WTC11 (cell line): Measurements from ENCODE around the gene TNS3. TPM values are rescaled to one million over a fixed set of nuclear protein-coding genes. Genes with fewer than 3 reads are reported as not detected.

Experiments used
- ATAC-seq: fragments of 200-7000 bp; cut with Tn5 transposase; 2 replicates; pipeline ENCODE4 v1.10.0; 2021; ENCODE audit warnings: mild to moderate bottlenecking, moderate library complexity
- CTCF ChIA-PET: fragments of 300-600 bp; sonication (Branson Sonifier 250); formaldehyde crosslinking; loops from one replicate; lab custom pipeline; 2021; ENCODE audit warnings: antibody characterized with exemption; lab: Charles Lee
- POLR2A ChIA-PET: fragments of 350-600 bp; sonication (Branson Sonifier 250); formaldehyde crosslinking; loops from one replicate; lab custom pipeline; 2021; ENCODE audit warnings: antibody characterized with exemption; lab: Charles Lee
- DNase-seq: peaks from one replicate; pipeline ENCODE4 v3.0.0; 2021; ENCODE audit warnings: low spot score
- H3K27ac Mint-ChIP-seq: 2 replicates; pipeline ENCODE4 v1.8.0; 2021; ENCODE audit warnings: mixed read lengths
- H3K27me3 Mint-ChIP-seq: 2 replicates; pipeline ENCODE4 v1.8.0; 2021; ENCODE audit warnings: low read depth, mild to moderate bottlenecking, moderate library complexity, mixed read lengths
- H3K36me3 Mint-ChIP-seq: 2 replicates; pipeline ENCODE4 v1.8.0; 2021; ENCODE audit warnings: mixed read lengths
- H3K4me1 Mint-ChIP-seq: 2 replicates; pipeline ENCODE4 v1.8.0; 2022; ENCODE audit warnings: mixed read lengths
- H3K4me3 Mint-ChIP-seq: 2 replicates; pipeline ENCODE4 v1.8.0; 2021; ENCODE audit warnings: mild to moderate bottlenecking, moderate library complexity, mixed read lengths
- H3K9me3 Mint-ChIP-seq: 2 replicates; pipeline ENCODE4 v1.8.0; 2021; ENCODE audit warnings: mixed read lengths
- ATF3 ChIP-seq: sonication (generic); formaldehyde crosslinking; conservative IDR thresholded peaks from 2 replicates; pipeline ENCODE4 v1.8.1; 2022; ENCODE audit warnings: mild to moderate bottlenecking, missing genetic modification reagents
- CTCF ChIP-seq: fragments of 200-600 bp; IDR thresholded peaks from 2 replicates; pipeline ENCODE4 v1.8.0; 2022; ENCODE audit warnings: antibody characterized with exemption
- E2F4 ChIP-seq: sonication (generic); formaldehyde crosslinking; IDR thresholded peaks from 2 replicates; pipeline ENCODE4 v1.8.1; 2022; ENCODE audit warnings: low read depth, mild to moderate bottlenecking, moderate library complexity, missing genetic modification reagents, borderline replicate concordance
- ELF4 ChIP-seq: sonication (generic); formaldehyde crosslinking; IDR thresholded peaks from 2 replicates; pipeline ENCODE4 v1.8.1; 2022; ENCODE audit warnings: low read depth, mild to moderate bottlenecking, moderate library complexity, missing genetic modification reagents
- EMX1 ChIP-seq: fragments of 250-450 bp; sonication (Bioruptor Pico); IDR thresholded peaks from 2 replicates; pipeline ENCODE4 v1.8.0; 2021; ENCODE audit warnings: mild to moderate bottlenecking
- GABPB1 ChIP-seq: sonication (generic); formaldehyde crosslinking; IDR thresholded peaks from 2 replicates; pipeline ENCODE4 v1.8.1; 2023; ENCODE audit warnings: mild to moderate bottlenecking, missing genetic modification reagents
- KAT7 ChIP-seq: sonication (generic); formaldehyde crosslinking; IDR thresholded peaks from 2 replicates; pipeline ENCODE4 v1.8.1; 2023; ENCODE audit warnings: missing genetic modification reagents, mild to moderate bottlenecking, borderline replicate concordance
- NFYB ChIP-seq: sonication (generic); formaldehyde crosslinking; conservative IDR thresholded peaks from 2 replicates; pipeline ENCODE4 v1.8.0; 2022; ENCODE audit warnings: low read depth, missing genetic modification reagents
- NR1H2 ChIP-seq: sonication (generic); formaldehyde crosslinking; IDR thresholded peaks from 2 replicates; pipeline ENCODE4 v1.9.0; 2021; ENCODE audit warnings: mild to moderate bottlenecking, moderate library complexity, missing genetic modification reagents
- TCF7 ChIP-seq: sonication (generic); formaldehyde crosslinking; IDR thresholded peaks from 2 replicates; pipeline ENCODE4 v1.8.0; 2022; ENCODE audit warnings: mild to moderate bottlenecking, low read depth, missing genetic modification reagents, moderate library complexity
- TEAD1 ChIP-seq: sonication (generic); formaldehyde crosslinking; IDR thresholded peaks from 2 replicates; pipeline ENCODE4 v1.8.0; 2022; ENCODE audit warnings: mild to moderate bottlenecking, missing genetic modification reagents
- TEAD4 ChIP-seq: sonication (generic); formaldehyde crosslinking; IDR thresholded peaks from 2 replicates; pipeline ENCODE4 v1.8.0; 2022; ENCODE audit warnings: mild to moderate bottlenecking, missing genetic modification reagents
- TP53 ChIP-seq: sonication (generic); formaldehyde crosslinking; IDR thresholded peaks from 2 replicates; pipeline ENCODE4 v1.8.1; 2023; ENCODE audit warnings: mild to moderate bottlenecking, missing genetic modification reagents
- ZBTB21 ChIP-seq: sonication (generic); formaldehyde crosslinking; IDR thresholded peaks from 2 replicates; pipeline ENCODE4 v1.8.1; 2023; ENCODE audit warnings: mild to moderate bottlenecking, missing genetic modification reagents, borderline replicate concordance
- ZNF121 ChIP-seq: sonication (generic); formaldehyde crosslinking; IDR thresholded peaks from 2 replicates; pipeline ENCODE4 v1.8.0; 2023; ENCODE audit warnings: missing genetic modification reagents
- ZNF396 ChIP-seq: fragments of 250-450 bp; sonication (Bioruptor Pico); IDR thresholded peaks from 2 replicates; pipeline ENCODE4 v1.8.0; 2021; ENCODE audit warnings: mild to moderate bottlenecking, moderate library complexity, borderline replicate concordance
- ZNF423 ChIP-seq: fragments of 250-450 bp; sonication (Bioruptor Pico); IDR thresholded peaks from 2 replicates; pipeline ENCODE4 v2.1.2; 2022; ENCODE audit warnings: mild to moderate bottlenecking, moderate library complexity
- ZNF532 ChIP-seq: fragments of 250-450 bp; sonication (Bioruptor Pico); IDR thresholded peaks from 2 replicates; pipeline ENCODE4 v1.9.0; 2021; ENCODE audit warnings: mild to moderate bottlenecking, borderline replicate concordance
- ZNF671 ChIP-seq: fragments of 250-450 bp; sonication (Bioruptor Pico); IDR thresholded peaks from 2 replicates; pipeline ENCODE4 v1.8.0; 2021; ENCODE audit warnings: mild to moderate bottlenecking
- total RNA-seq: library from RNA; stranded (reverse); gene quantifications from 3 replicates; pipeline ENCODE4 v1.2.3, GENCODE V29; 2021

The TNS3 gene
- total RNA-seq, 1 experiment from 2014 or later: 37.7 TPM

GRCh38 chr7:47308808-47309207 is 273.1 kb downstream of the TNS3 start (continued):
- TF ChIP-seq ZNF671 (no peak), ELF4 (no peak), E2F4 (CRISPR knock-in tag) (no peak), CTCF (no peak), KAT7 (CRISPR knock-in tag) (no peak)

- Mint-ChIP-seq H3K9me3 (peaks cover 7% of the 10 kb centered on the region; the same call in 1 of the 2 replicates), H3K27me3 (no peaks in the 10 kb centered on the region), H3K36me3 (peaks cover 8% of the 10 kb centered on the region), H3K4me3 (no peak overlapping the region), H3K27ac (no peak overlapping the region), H3K4me1 (peaks cover 6% of the 10 kb centered on the region)
- DNase-seq (no peak), ATAC-seq (no peak)
- CTCF ChIA-PET: no interaction called here
- POLR2A ChIA-PET: no interaction called here
- TF ChIP-seq NR1H2: no peak
- no peak for TF ChIP-seq ZBTB21 (CRISPR knock-in tag)
- no peak for TF ChIP-seq NFYB (CRISPR knock-in tag)
These were observed 274.6 kb downstream of the TNS3 start for GRCh38 chr7:47307311-47307710.

- Mint-ChIP-seq H3K4me3 (no peak overlapping the region), H3K4me1 (peaks cover 12% of the 10 kb centered on the region), H3K27ac (no peak overlapping the region; the same call in 1 of the 2 replicates), H3K9me3 (peaks cover 7% of the 10 kb centered on the region; the same call in 1 of the 2 replicates), H3K36me3 (peaks cover 4% of the 10 kb centered on the region), H3K27me3 (no peaks in the 10 kb centered on the region)
- no peak; the same call in 1 of the 2 replicates for ATAC-seq
- CTCF ChIA-PET: interaction anchor here (0.9 to 1.9 kb wide), 2 partner anchors 21 to 39 kb away, joined by 3 to 6 read pairs; no protein-coding TSS in a partner anchor
- TF ChIP-seq ZNF423 (CRISPR knock-in tag): peak; percentile 82; the same call in 1 of the 2 replicates
- TF ChIP-seq NFYB (CRISPR knock-in tag): no peak
- POLR2A ChIA-PET: no interaction called here
- no peak for DNase-seq
These were observed 276.9 kb downstream of the TNS3 start for GRCh38 chr7:47304727-47305719.

GRCh38 chr7:47303695-47304453 is 278.0 kb downstream of the TNS3 start:
- peaks cover 3% of the 10 kb centered on the region for H3K36me3 Mint-ChIP-seq
- peaks cover 12% of the 10 kb centered on the region for H3K4me1 Mint-ChIP-seq
- H3K4me3 Mint-ChIP-seq: no peak overlapping the region
- no peak for DNase-seq
- ATAC-seq: no peak
- peak overlapping the region; percentile 62; the same call in 1 of the 2 replicates for H3K27ac Mint-ChIP-seq
- ChIA-PET CTCF (interaction anchor here (1.0 to 1.9 kb wide), 2 partner anchors 38 to 516 kb away, joined by 3 to 6 read pairs; no protein-coding TSS in a partner anchor), POLR2A (no interaction called here)
- no peaks in the 10 kb centered on the region for H3K27me3 Mint-ChIP-seq
- H3K9me3 Mint-ChIP-seq: peaks cover 6% of the 10 kb centered on the region; the same call in 1 of the 2 replicates
- no peak for TF ChIP-seq ZNF532 (CRISPR knock-in tag)
- no peak for TF ChIP-seq ZNF121 (CRISPR knock-in tag)
- no peak for TF ChIP-seq ATF3 (CRISPR knock-in tag)
- no peak for TF ChIP-seq TEAD4
- no peak for TF ChIP-seq EMX1 (CRISPR knock-in tag)
- no peak for TF ChIP-seq TCF7 (CRISPR knock-in tag)
- TF ChIP-seq GABPB1: no peak
- no peak for TF ChIP-seq ZNF396 (CRISPR knock-in tag)
- TF ChIP-seq TEAD1 (CRISPR knock-in tag): no peak
- no peak for TF ChIP-seq TP53 (CRISPR knock-in tag)
- no peak for TF ChIP-seq NR1H2
- TF ChIP-seq E2F4 (CRISPR knock-in tag): no peak
